HG03575 (cell line): ENCODE data around the gene IL22RA1.

ENCODE experiments used
- ATAC-seq: cut with Tn5 transposase; IDR thresholded peaks from one replicate; pipeline ENCODE4 v1.9.1; 2021; ENCODE audit not compliant: unreplicated experiment, insufficient number of reproducible peaks, low FRiP score; ENCODE audit errors: extremely low read depth

Gene IL22RA1

GRCh38 chr1:24104854-24105253, 38.1 kb downstream of the IL22RA1 start:
- ATAC-seq = no peak

- no peak for ATAC-seq
Observed at GRCh38 chr1:24103879-24104278, 39.1 kb downstream of the IL22RA1 start.

GRCh38 chr1:24103408-24103807, 39.5 kb downstream of the IL22RA1 start:
- no peak for ATAC-seq

GRCh38 chr1:24102961-24103360, 40.0 kb downstream of the IL22RA1 start:
- no peak for ATAC-seq

- ATAC-seq = no peak
Observed at GRCh38 chr1:24101796-24102586, 40.9 kb downstream of the IL22RA1 start.

GRCh38 chr1:24100945-24101737, 41.8 kb downstream of the IL22RA1 start:
- ATAC-seq = no peak

GRCh38 chr1:24098943-24099638, 43.8 kb downstream of the IL22RA1 start:
- no peak for ATAC-seq

- no peak for ATAC-seq
Observed at GRCh38 chr1:24098102-24098501, 44.8 kb downstream of the IL22RA1 start.

GRCh38 chr1:24097663-24098062, 45.3 kb downstream of the IL22RA1 start:
- no peak for ATAC-seq

- ATAC-seq = no peak
Observed at GRCh38 chr1:24096739-24097103, 46.2 kb downstream of the IL22RA1 start.

- ATAC-seq = no peak
Observed at GRCh38 chr1:24096009-24096738, 46.8 kb downstream of the IL22RA1 start.

- no peak for ATAC-seq
Observed at GRCh38 chr1:24095140-24095859, 47.6 kb downstream of the IL22RA1 start.

GRCh38 chr1:24094554-24094953, 48.4 kb downstream of the IL22RA1 start:
- ATAC-seq = no peak

GRCh38 chr1:24093732-24094131, 49.2 kb downstream of the IL22RA1 start:
- ATAC-seq = no peak

GRCh38 chr1:24092979-24093378, 50.0 kb downstream of the IL22RA1 start:
- ATAC-seq = no peak

- ATAC-seq = no peak
Observed at GRCh38 chr1:24091971-24092482, 50.9 kb downstream of the IL22RA1 start.

GRCh38 chr1:24090736-24091135, 52.2 kb downstream of the IL22RA1 start:
- no peak for ATAC-seq

GRCh38 chr1:24089743-24090555, 53.0 kb downstream of the IL22RA1 start:
- no peak for ATAC-seq
